HG02610 (cell line): ENCODE data around the gene WNK2.

Source experiments
- ATAC-seq: cut with Tn5 transposase; IDR thresholded peaks from one replicate; pipeline ENCODE4 v1.9.1; 2021; ENCODE audit warnings: mild to moderate bottlenecking, moderate library complexity; ENCODE audit not compliant: unreplicated experiment

Gene WNK2

GRCh38 chr9:93252781-93253530 lies 69.0 kb downstream of the WNK2 start:
- no peak for ATAC-seq

DNA sequence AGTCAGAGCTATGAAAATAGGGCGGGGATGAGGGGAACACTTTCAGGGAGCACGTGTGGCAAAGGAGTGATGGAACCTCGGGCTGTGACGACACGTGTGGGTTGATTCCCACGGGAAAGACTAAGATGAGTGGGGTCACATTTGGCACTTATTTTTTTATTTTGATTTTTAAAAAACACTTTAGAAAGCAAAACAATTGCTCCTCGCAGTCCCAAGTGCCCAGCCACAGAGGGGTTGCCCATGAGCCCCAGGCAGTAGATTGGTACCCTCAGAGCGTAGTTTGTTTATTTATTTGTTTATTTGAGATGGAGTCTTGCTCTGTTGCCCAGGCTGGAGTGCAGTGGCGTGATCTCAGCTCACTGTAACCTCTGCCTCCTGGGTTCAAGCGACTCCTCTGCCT lies 69.7 kb downstream of the WNK2 start:
- ATAC-seq, result no peak

GRCh38 chr9:93254061-93254481 lies 70.1 kb downstream of the WNK2 start:
- ATAC-seq, result no peak

DNA sequence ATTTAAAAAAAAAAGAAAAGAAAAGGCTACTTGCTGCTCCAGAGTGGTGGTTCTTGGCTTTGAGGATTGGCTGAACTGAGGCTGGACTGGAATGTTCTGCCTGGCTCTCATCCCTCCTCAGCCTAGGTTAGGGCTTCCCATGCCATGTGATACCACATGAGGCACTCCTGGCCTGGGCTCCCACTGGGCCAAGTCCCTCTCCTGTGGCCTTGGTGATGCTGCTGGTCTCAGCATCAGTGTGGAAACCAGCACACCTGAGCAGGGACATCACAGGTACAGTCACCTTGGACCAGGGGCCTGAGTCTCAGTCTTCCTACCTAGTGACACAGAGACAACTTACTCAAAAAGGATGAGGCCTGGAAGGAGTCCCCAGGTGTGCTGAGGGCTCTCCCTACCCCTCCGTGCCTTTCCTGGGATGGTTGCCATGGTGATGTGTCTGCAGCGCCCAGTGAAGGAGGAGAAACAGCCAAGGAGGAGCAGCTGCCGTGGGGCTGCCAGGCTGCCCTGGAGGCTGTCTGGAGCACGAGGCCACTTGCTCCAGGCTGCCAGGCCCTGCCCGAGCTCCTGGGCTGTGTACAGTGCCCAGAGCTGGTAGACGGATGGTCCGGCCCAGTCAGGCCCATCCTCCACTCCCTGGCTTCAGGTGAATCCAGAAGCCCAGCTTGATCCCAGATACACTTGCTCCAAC lies 71.0 kb downstream of the WNK2 start:
- ATAC-seq, result no peak

DNA sequence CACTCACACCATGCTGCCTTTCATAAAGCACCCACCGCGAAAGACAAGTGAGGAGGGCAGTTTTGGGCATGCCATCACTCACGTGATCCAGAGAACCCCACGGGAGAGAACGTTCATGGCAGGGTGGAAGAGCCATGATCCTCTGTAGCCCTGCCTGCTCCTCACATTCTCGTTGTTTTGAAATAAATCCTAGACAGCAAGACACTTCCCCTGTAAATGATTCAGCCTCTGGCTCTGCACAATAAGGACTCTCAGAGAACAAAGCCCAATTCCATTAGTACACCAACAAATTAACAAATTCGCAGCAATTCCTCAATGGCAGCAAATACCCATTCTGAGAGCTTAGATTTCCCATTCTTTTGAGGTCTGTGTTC lies 71.5 kb downstream of the WNK2 start:
- no peak for ATAC-seq

DNA sequence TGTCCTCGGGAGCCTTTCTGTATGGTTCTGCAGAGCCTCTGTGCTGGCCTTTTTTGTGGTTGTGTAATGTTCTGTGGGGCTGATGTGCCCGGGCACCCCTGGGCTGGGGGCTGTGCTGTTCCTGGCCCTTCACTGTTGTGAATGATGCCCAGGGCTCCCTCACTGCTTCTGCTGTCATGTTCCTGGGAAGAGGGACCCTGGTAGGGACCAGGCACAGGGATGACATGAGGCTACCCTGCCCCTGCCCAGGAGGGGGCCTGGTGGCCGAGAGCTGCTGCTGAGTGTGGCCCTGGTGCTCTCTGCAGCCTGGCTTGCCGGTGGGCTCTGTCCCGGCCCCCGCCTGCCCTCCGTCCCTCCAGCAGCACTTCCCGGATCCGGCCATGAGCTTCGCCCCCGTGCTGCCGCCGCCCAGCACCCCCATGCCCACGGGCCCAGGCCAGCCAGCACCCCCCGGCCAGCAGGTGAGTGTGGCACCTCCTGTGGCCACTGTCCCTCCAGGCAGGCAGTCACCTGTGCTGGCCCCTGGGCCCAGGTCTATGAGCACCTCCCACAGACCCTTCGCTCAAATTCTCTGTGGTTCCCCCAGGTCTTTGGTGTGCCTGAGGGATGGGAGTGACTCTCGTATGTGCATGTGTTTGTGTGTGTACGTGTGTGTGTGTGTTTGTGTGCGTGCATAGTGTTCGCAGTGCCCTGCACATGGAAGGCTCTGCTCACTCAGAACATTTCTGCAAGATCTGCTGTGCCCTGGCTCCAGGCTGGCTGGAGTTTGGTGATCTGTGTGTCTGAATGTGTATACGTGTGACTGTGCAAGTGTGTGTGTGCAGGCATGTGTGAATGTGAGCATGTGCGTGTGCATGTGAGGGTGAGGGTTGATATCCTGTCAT lies 72.3 kb downstream of the WNK2 start:
- ATAC-seq, result no peak

GRCh38 chr9:93256878-93257807 lies 73.2 kb downstream of the WNK2 start:
- no peak for ATAC-seq

DNA sequence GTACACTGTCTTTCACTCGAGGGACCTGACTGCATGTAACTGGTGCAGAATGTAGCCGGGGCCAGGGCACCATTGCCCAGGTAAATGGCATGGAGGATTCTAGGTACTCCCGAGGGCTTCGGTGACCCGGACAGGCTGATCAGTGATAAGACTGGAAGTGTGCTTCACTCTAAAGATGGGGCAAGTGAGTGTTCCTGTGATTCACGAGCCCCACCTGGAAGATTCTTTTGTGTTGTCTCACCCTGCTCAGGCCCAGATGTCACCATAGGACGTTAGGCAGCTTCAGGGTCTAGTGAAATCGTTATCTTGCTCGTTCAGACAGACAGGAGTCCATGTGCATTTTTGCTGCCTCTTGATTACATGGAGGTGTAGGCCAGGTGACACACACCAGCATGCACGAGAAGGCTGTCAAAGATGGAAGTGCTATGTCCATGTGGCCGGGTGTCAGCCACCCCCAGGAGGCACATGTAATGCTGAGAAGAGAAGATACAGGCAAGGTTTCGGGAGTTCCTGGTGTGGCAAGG lies 73.9 kb downstream of the WNK2 start:
- no peak for ATAC-seq

GRCh38 chr9:93258419-93258817 lies 74.5 kb downstream of the WNK2 start:
- no peak for ATAC-seq

DNA sequence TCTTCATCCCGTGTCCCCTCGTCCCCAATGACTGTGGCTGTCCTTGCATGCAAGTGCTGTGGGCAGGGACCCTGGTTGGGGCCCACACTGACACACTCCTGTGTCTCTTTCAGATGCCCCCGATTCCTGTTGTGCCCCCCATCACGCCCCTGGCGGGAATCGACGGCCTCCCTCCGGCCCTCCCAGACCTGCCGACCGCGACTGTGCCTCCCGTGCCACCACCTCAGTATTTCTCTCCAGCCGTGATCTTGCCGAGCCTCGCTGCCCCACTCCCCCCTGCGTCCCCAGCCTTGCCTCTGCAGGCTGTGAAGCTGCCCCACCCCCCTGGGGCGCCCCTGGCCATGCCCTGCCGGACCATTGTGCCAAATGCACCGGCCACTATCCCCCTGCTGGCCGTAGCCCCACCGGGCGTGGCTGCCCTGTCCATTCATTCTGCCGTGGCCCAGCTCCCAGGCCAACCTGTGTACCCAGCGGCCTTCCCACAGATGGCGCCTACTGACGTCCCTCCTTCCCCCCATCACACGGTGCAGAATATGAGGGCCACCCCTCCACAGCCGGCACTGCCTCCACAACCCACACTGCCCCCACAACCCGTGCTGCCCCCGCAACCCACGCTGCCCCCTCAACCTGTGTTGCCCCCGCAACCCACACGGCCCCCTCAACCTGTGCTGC lies 75.0 kb downstream of the WNK2 start:
- no peak for ATAC-seq

DNA sequence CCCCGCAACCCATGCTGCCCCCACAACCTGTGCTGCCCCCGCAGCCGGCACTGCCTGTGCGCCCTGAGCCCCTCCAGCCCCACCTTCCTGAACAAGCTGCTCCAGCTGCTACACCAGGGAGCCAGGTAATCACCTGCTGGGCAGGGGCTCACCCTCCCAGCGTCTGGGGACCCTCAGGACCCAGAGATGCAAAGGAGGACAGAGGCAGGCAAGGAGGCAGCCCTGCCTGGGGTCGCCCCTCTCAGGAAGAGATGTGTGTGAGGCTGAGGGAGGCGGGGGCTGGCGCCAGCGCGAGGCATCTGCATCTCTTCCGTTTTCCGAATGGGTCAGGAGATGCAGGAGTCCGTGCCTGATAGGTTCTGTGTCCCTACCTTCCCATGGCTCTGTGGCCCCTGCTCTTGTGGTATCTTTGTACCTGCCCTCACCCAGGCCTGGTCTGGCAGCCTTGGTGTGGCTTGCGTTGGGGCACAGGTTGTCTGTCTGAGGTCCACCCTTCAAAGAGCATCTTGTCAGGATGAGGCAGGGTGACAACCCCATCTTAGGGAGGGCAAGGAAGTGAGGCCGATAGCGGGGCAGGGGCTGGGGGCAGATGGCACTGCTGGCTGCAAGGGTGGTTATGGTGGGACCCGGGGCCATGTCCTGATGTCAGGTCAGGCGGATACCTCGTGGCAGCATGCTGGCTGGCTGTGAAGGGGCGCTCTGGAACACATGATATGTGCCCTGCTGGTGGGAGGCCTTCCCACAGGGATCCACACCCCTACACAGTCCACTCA lies 75.7 kb downstream of the WNK2 start:
- ATAC-seq, result no peak

- ATAC-seq, result no peak
These were observed 76.5 kb downstream of the WNK2 start for GRCh38 chr9:93260263-93261066.

- ATAC-seq, result no peak
These were observed 77.3 kb downstream of the WNK2 start for GRCh38 chr9:93261281-93261680.

- ATAC-seq, result no peak
These were observed 78.0 kb downstream of the WNK2 start for GRCh38 chr9:93261735-93262523.

DNA sequence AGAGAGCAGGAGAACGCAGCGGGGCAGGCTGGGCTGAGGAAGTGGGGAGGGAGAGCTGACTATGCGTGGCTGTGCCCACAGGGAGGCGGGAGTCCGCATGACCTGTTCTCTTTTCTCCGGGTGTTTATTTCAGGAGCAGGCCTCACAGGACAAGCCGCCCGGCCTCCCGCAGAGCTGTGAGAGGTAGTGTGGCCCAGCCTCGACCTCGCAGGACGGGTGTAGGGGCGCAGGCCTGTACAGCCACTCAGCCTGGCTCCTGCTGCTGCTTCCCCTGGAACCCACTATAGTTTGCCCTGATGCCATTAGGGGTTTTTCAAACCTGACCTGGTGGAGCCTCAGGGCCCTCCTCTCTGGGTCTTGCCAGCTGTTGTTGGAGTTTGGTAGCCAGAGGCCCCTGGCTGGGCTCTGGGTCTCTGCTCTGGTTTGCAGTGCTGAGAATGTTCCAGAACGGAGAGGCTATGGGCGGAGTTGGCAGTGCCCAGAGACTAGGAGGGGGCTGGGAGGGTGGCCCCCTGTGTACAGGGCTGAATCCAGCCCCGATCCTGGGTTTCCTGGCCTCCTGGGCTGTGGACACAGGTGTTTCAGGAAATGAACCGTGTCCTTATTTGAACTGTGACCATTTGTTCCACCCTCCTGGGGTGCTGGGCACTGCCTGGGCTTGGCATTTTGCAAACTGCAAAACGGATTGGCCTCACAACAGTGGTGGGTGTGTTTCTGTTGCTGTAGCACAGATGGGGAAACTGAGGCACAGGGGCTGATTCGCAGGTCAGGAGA lies 78.8 kb downstream of the WNK2 start:
- no peak for ATAC-seq

- no peak for ATAC-seq
These were observed 79.6 kb downstream of the WNK2 start for GRCh38 chr9:93263334-93264229.
